RWPE1 (cell line): ENCODE measurements around the gene GRAP.
A peak's percentile ranks its signal among the peaks of the same experiment; 100 is the strongest.
"Not testable (repeated sequence)": the region's sequence is repeated elsewhere in the genome, so short reads cannot be mapped to it uniquely, and the experiment has no call there.

ENCODE experiments used
- CTCF ChIA-PET: fragments of 350-600 bp; sonication (Branson Sonifier 250); formaldehyde crosslinking; extraction: SDS; loops from one replicate; lab custom pipeline; 2021; lab: Yijun Ruan, JAX
- POLR2A ChIA-PET: fragments of 400-600 bp; formaldehyde crosslinking; extraction: SDS; loops from one replicate; lab custom pipeline; 2020; ENCODE audit warnings: antibody characterized with exemption; ENCODE audit not compliant: low non-redundant PET; lab: Yijun Ruan, JAX
- DNase-seq: peaks from one replicate; pipeline ENCODE4 v3.0.0; 2012; ENCODE audit warnings: low spot score
- H3K27ac ChIP-seq: fragments of 450-650 bp; 2 replicates; pipeline ENCODE4 v1.5.1; 2017
- TF ChIP-seq, protein P1 (sequence below): fragments of 450-650 bp; conservative IDR thresholded peaks from 2 replicates; pipeline ENCODE4 v1.5.1; 2017; ENCODE audit warnings: low read depth, mild to moderate bottlenecking

Gene GRAP

DNA sequence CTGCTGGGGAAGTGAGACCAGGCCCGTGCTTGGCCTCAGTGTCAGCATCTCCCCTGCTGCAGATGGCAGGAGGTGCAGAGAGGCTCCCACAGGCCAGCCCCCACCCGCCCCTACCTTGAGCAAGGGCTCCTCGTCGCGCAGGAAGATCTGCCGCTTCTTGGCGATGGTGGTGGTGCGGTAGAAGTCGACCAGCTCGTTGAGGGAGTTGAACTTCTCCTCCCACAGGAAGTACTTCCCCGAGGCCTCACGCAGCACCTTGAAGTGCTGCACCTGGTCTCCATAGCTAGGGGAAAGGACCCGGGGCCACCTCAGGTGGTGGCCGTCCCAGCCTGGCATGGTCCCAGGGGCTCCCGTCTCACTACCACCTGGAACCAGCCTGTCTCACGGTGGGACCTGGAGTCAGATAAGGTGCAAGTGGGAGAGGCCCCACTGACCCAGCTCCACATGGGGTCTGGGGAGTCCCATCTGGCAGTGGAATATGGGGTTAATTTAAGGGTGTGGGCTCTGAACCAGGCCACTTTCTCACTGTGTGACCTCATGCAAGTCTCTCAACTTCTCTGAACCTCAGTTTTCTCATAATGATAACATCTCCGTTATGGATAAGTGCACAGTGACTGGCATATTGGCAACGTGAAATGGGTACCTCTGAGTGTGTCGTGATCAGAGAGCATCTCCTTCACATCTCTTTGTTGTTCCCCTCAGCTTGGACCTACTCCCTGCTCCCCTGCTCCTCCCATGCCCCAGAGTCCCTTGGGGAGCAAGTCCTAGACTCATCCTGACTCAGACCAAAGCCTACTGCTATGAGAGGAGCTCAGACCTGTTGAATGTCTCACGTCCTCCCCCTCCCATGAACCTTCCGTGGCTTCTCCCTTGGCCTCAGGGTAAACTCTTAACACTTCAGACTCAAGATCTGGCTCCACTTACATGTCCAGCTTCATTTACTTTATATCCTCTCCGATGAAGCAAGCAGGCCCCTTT lies 22.4 kb downstream of the GRAP start:
- ChIA-PET POLR2A (no interaction called here), CTCF (no interaction called here)
- H3K27ac ChIP-seq = no peak overlapping the region; the same call in 1 of the 2 replicates
- TF ChIP-seq, protein P1, sequence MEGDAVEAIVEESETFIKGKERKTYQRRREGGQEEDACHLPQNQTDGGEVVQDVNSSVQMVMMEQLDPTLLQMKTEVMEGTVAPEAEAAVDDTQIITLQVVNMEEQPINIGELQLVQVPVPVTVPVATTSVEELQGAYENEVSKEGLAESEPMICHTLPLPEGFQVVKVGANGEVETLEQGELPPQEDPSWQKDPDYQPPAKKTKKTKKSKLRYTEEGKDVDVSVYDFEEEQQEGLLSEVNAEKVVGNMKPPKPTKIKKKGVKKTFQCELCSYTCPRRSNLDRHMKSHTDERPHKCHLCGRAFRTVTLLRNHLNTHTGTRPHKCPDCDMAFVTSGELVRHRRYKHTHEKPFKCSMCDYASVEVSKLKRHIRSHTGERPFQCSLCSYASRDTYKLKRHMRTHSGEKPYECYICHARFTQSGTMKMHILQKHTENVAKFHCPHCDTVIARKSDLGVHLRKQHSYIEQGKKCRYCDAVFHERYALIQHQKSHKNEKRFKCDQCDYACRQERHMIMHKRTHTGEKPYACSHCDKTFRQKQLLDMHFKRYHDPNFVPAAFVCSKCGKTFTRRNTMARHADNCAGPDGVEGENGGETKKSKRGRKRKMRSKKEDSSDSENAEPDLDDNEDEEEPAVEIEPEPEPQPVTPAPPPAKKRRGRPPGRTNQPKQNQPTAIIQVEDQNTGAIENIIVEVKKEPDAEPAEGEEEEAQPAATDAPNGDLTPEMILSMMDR = no peak
- peak; percentile 47 for DNase-seq

DNA sequence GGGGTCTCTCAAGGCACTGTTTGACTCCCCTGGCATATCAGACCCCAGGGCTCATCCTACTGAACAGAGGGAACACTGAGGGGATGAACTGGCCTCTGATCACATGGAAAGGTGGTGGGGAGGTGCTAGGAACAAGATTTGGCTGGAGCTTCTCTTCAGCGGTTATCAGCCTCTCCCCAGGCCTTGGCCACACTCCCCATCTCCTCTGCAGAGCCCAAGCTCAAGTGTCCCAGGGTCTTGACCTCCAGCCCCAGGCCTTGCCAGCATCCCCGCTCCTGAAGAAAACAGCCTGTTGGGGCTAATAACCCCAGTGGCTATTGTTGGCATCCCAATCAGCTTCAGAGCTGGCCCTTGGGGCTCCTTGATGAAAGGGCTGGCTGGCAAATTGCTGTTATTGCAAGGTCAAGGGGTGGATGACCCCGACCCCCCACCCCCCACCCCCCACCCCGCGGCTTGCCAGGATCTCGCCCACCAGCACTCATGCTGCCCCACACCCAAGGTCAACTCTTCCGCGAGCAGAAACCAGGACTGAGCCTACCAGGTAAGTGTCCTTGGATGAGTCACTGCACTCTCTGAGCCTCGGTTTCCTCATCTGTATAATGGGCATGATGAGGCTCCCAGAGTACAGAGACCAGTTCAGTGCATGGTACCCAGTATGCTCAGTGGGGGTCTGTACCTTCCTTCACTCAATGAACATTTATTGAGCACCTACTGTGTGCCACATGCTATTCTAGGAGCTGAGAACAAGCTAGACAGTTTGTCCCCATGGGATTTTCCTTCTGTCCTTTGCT lies 23.4 kb downstream of the GRAP start:
- ChIA-PET CTCF (interaction anchor here (0.6 kb wide), 1 partner anchor 23 kb away, joined by 3 read pairs; no protein-coding TSS in a partner anchor), POLR2A (interaction anchor here (0.5 to 2.0 kb wide), 3 partner anchors 16 to 1873 kb away, joined by 3 to 9 read pairs (median 3); partner anchors contain the start of gene FAM83G)
- TF ChIP-seq, protein P1 = no peak
- no peak for DNase-seq
- H3K27ac ChIP-seq = peak overlapping the region; percentile 40

DNA sequence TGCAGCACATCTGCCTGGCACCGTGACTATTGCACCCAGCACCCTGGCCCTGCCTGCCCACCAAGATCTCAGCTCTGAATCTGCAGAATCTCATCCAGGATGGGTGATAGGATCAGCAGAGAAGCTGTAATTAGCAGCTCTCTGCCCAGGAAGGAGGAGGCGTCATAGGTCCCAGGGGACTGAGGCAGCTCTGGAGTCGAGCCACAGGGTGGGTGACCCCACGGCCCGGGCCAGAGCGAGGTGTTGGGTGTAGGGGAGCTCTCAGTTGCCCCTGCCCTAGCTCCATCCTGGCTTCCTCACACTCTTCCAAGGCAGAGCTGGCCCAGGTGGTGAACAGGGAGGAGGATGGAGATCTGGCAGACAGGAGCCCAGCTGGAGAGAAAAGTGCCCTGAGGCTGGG lies 24.0 kb downstream of the GRAP start:
- ChIA-PET CTCF (no interaction called here), POLR2A (interaction anchor here (0.5 to 2.0 kb wide), 3 partner anchors 16 to 1873 kb away, joined by 3 to 9 read pairs (median 3); partner anchors contain the start of gene FAM83G)
- TF ChIP-seq, protein P1 = no peak
- peak overlapping the region; percentile 40 for H3K27ac ChIP-seq
- no peak for DNase-seq

DNA sequence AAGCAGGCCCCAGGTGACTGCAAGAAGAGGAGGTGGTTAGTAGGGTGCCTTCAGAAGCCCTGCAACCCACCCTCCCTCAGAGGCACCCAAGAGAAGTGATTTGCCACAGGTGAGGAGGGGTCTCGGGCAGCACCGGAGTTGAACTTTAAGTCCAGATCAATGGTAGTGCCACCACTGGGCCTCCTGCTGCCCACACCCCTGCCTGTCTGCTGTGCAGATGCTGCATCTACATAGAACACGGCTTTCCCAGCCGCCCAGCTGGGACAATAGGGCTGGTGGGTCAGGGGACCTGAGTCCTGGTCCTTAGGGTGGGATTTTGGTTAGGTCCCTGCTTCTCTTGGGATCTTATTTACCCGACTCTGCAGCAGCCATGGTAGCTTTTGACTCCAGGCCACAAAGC lies 24.6 kb downstream of the GRAP start:
- TF ChIP-seq, protein P1 = no peak
- CTCF ChIA-PET = interaction anchor here (0.5 kb wide), 1 partner anchor 65 kb away, joined by 3 read pairs; no protein-coding TSS in a partner anchor
- POLR2A ChIA-PET = interaction anchor here (2.0 kb wide), 1 partner anchor 18 kb away, joined by 9 read pairs; the partner anchor contains the start of gene FAM83G
- peak overlapping the region; percentile 40; the same call in 1 of the 2 replicates for H3K27ac ChIP-seq
- DNase-seq = no peak

DNA sequence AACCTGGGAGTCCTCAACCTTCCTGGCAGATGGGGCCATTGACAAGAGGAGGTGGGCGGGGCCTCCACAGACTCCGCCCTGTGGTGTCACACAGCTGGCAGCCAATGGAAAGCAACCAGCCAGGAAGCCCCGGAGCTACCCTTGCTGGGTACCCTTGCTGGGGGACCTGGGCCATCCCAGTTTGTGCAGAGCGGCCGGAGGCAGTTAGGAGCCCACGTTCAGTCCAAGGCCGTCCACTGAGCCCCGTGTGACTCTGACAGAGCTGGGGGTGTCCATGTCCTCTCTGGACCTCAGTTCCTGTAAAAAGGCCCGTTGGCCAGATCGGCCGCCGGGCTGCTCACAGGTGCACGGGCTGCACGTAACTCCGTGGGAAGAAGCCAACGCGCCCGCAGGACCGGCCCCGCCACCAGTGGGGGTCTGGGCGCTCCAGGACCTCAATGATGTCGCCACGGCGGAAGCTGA lies 25.1 kb downstream of the GRAP start:
- no peak overlapping the region for H3K27ac ChIP-seq
- DNase-seq = no peak
- TF ChIP-seq, protein P1 = no peak
- ChIA-PET CTCF (interaction anchor here (0.5 kb wide), 1 partner anchor 65 kb away, joined by 3 read pairs; no protein-coding TSS in a partner anchor), POLR2A (interaction anchor here (2.0 kb wide), 1 partner anchor 17 kb away, joined by 9 read pairs; the partner anchor contains the start of gene FAM83G)

DNA sequence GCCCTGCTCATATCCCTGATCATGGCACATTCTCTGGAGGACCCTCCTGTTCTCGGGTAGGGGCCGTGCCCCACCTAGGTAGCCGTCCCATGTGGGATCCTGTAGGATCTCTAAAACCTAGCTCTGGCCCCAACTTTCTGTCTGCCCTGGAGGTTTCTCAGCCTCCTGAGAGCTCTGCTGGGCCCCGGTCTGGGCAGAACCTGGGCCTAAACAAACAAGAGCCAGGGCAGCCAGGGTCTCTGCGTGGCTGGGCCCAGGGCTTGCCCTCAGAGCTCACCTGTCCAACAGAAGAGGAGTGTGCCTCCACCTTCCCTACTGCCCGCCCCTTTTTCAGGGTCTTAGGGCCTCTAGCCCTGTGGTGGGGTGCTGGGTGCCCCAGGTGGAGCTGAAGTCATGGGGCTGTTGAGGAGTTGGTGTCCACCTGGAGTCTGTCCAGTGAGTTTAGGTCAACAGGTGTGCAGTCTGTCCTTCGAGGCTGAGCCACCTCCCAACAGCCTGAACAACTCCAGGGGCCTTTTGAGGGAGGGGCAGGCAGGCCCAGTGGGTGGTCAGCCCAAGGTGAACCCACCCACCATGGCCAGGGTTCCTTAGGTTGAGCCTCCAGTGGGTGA lies 25.6 kb downstream of the GRAP start:
- DNase-seq, H3K27ac ChIP-seq, POLR2A ChIA-PET, CTCF ChIA-PET: not testable (repeated sequence)
